ENCODE measurements around the gene LMO1. TPM values are rescaled to one million over a fixed set of nuclear protein-coding genes. Genes with fewer than 3 reads are reported as not detected.
A peak's percentile ranks its signal among the peaks of the same experiment; 100 is the strongest.

The LMO1 gene
- polyA plus RNA-seq, 1 of the 3 experiments (the other 2 are of a cell fraction): 0.12 TPM

DNA sequence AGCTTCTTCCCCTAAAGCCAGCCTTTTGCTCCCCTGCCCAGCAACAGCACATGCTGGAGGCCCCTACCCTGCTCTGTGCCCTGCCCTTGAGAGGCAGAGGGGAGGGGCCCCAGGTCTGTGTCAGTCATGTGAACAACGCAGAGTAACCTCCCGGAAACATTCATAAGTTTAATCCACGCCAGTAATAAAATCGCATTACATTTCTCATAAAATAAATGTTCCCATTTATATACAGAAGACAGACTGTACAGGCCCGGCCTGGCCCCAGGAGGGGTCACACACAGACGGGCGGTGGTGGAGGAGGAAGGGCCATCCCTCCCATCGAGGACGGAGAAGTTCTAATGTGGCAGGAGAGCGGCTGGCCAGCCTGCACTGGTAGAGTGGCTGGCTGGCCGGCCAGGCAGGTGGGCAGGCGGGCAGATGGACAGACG is 39.5 kb downstream of the LMO1 start:
- Histone ChIP-seq H3K4me3 (ENCODE audit: low read depth in 2 of 2, low read length in 1 of 2) (no peak overlapping the region), H3K4me1 (ENCODE audit: control insufficient read depth in 1 of 2, insufficient read depth in 2 of 2, low read depth in 1 of 2, low read length in 1 of 2) (peaks cover 0 to 52% of the 10 kb centered on the region in 2 experiments; a peak in 2 of 4 replicates), H3K27me3 (ENCODE audit: insufficient read depth) (no peaks in the 10 kb centered on the region), H3K9me3 (no peaks in the 10 kb centered on the region), H3K9ac (no peak overlapping the region), H3K36me3 (replicated peaks in 1 of 2; ENCODE audit: control insufficient read depth in 1 of 2, insufficient read depth in 2 of 2, low read length in 1 of 2) (no peaks in the 10 kb centered on the region), H2AFZ (ENCODE audit: low read depth) (no peak overlapping the region), H3K27ac (ENCODE audit: low read depth in 2 of 2, low read length in 1 of 2) (no peak overlapping the region; a peak in 1 of 4 replicates), H4K20me1 (ENCODE audit: insufficient read depth) (no peaks in the 10 kb centered on the region), H3K9me2 (no peaks in the 10 kb centered on the region), H3F3A (replicated peaks; ENCODE audit: insufficient read depth) (no peaks in the 10 kb centered on the region), H3K79me2 (ENCODE audit: insufficient read depth) (no peaks in the 10 kb centered on the region), H3K4me2 (no peak overlapping the region)
- 87% methylated on average over 13 of the region's 13 CpGs for WGBS (ENCODE audit: low lambda C conversion rate)
- POLR2A ChIA-PET: interaction anchor here (1.3 kb wide), 1 partner anchor 18 kb away, joined by 3 read pairs; no protein-coding TSS in a partner anchor
- TF ChIP-seq TCF12 (IDR thresholded peaks at IDR 0.05): no peak
- TF ChIP-seq NRF1 (IDR thresholded peaks at IDR 0.05; ENCODE audit: low read depth, low read length): no peak
- TF ChIP-seq RXRA (IDR thresholded peaks at IDR 0.05; ENCODE audit: borderline replicate concordance, low read depth): no peak
- no peak for TF ChIP-seq EZH2phosphoT487 (IDR thresholded peaks at IDR 0.05; ENCODE audit: borderline replicate concordance, low read depth)
- TF ChIP-seq YY1 (IDR thresholded peaks at IDR 0.05; ENCODE audit: low read depth): no peak
- TF ChIP-seq, protein P1, sequence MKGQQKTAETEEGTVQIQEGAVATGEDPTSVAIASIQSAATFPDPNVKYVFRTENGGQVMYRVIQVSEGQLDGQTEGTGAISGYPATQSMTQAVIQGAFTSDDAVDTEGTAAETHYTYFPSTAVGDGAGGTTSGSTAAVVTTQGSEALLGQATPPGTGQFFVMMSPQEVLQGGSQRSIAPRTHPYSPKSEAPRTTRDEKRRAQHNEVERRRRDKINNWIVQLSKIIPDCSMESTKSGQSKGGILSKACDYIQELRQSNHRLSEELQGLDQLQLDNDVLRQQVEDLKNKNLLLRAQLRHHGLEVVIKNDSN (IDR thresholded peaks at IDR 0.05; ENCODE audit: borderline replicate concordance, low read depth): no peak
- TF ChIP-seq FOXJ3 (CRISPR knock-in tag; IDR thresholded peaks at IDR 0.05): no peak
- TF ChIP-seq, protein P2, sequence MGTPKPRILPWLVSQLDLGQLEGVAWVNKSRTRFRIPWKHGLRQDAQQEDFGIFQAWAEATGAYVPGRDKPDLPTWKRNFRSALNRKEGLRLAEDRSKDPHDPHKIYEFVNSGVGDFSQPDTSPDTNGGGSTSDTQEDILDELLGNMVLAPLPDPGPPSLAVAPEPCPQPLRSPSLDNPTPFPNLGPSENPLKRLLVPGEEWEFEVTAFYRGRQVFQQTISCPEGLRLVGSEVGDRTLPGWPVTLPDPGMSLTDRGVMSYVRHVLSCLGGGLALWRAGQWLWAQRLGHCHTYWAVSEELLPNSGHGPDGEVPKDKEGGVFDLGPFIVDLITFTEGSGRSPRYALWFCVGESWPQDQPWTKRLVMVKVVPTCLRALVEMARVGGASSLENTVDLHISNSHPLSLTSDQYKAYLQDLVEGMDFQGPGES (IDR thresholded peaks at IDR 0.05; ENCODE audit: low read depth, low read length): no peak
- TF ChIP-seq CHD2 (IDR thresholded peaks at IDR 0.05; ENCODE audit: low read length, partially characterized antibody): no peak
- TF ChIP-seq TAF1 (IDR thresholded peaks at IDR 0.05; ENCODE audit: borderline replicate concordance, low read depth, low read length): no peak
- TF ChIP-seq GABPA (IDR thresholded peaks at IDR 0.05; ENCODE audit: low read depth): no peak
- no peak for TF ChIP-seq FOSL2 (IDR thresholded peaks at IDR 0.05; ENCODE audit: borderline replicate concordance, low read depth)
- TF ChIP-seq TEAD4 (IDR thresholded peaks at IDR 0.05; ENCODE audit: borderline replicate concordance, insufficient read depth): no peak
- no peak for TF ChIP-seq SIN3A (IDR thresholded peaks at IDR 0.05; ENCODE audit: borderline replicate concordance, low read depth, low read length)
- TF ChIP-seq FOXM1 (IDR thresholded peaks at IDR 0.05; ENCODE audit: low read depth): no peak
- no peak for TF ChIP-seq ELF1 (IDR thresholded peaks at IDR 0.05)
- DNase-seq: no peak
- CTCF ChIA-PET: interaction anchor here (0.7 to 19.6 kb wide), 8 partner anchors 12 to 1770 kb away, joined by 3 to 604 read pairs (median 4); partner anchors contain the start of gene LMO1

DNA sequence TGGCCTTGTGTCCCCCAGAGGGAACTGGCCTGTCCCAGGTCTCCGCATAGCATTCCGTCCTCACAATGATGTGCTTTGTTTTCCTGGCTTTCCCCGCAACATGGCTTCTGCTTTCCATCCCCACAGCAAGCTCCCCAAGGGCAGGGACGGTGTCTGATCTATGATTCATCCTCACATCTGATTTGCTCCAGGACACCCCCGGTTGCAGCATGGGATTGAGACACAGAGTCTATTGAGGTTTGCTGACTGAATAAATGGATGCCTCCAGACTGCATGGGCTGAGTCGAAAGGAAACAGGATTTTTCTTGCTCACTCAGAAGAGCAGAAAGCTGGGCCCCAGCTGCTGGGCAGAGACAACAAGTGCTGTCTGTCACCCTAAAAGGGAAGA is 40.2 kb downstream of the LMO1 start:
- CTCF ChIA-PET: interaction anchor here (0.7 to 19.6 kb wide), 7 partner anchors 15 to 1769 kb away, joined by 3 to 604 read pairs (median 5); partner anchors contain the start of gene LMO1
- TF ChIP-seq SMC3 (IDR thresholded peaks at IDR 0.05; ENCODE audit: low read depth, low read length) (no peak), NRF1 (IDR thresholded peaks at IDR 0.05; ENCODE audit: low read depth, low read length) (no peak), TEAD4 (IDR thresholded peaks at IDR 0.05; ENCODE audit: borderline replicate concordance, insufficient read depth) (no peak), RXRA (IDR thresholded peaks at IDR 0.05; ENCODE audit: borderline replicate concordance, low read depth) (no peak), CHD2 (IDR thresholded peaks at IDR 0.05; ENCODE audit: low read length, partially characterized antibody) (no peak), GATA2 (CRISPR knock-in tag; IDR thresholded peaks at IDR 0.05) (no peak)
- TF ChIP-seq, protein P3, sequence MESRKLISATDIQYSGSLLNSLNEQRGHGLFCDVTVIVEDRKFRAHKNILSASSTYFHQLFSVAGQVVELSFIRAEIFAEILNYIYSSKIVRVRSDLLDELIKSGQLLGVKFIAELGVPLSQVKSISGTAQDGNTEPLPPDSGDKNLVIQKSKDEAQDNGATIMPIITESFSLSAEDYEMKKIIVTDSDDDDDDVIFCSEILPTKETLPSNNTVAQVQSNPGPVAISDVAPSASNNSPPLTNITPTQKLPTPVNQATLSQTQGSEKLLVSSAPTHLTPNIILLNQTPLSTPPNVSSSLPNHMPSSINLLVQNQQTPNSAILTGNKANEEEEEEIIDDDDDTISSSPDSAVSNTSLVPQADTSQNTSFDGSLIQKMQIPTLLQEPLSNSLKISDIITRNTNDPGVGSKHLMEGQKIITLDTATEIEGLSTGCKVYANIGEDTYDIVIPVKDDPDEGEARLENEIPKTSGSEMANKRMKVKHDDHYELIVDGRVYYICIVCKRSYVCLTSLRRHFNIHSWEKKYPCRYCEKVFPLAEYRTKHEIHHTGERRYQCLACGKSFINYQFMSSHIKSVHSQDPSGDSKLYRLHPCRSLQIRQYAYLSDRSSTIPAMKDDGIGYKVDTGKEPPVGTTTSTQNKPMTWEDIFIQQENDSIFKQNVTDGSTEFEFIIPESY (IDR thresholded peaks at IDR 0.05; ENCODE audit: borderline replicate concordance, low read depth): no peak
- TF ChIP-seq, protein P2 (IDR thresholded peaks at IDR 0.05; ENCODE audit: low read depth, low read length): no peak
- TF ChIP-seq, protein P4, sequence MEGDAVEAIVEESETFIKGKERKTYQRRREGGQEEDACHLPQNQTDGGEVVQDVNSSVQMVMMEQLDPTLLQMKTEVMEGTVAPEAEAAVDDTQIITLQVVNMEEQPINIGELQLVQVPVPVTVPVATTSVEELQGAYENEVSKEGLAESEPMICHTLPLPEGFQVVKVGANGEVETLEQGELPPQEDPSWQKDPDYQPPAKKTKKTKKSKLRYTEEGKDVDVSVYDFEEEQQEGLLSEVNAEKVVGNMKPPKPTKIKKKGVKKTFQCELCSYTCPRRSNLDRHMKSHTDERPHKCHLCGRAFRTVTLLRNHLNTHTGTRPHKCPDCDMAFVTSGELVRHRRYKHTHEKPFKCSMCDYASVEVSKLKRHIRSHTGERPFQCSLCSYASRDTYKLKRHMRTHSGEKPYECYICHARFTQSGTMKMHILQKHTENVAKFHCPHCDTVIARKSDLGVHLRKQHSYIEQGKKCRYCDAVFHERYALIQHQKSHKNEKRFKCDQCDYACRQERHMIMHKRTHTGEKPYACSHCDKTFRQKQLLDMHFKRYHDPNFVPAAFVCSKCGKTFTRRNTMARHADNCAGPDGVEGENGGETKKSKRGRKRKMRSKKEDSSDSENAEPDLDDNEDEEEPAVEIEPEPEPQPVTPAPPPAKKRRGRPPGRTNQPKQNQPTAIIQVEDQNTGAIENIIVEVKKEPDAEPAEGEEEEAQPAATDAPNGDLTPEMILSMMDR (IDR thresholded peaks at IDR 0.05): no peak

More for the DNA sequence above, 40.2 kb downstream of the LMO1 start:
- Histone ChIP-seq H3K36me3 (replicated peaks in 1 of 2; ENCODE audit: control insufficient read depth in 1 of 2, insufficient read depth in 2 of 2, low read length in 1 of 2) (no peaks in the 10 kb centered on the region), H3K9me2 (no peaks in the 10 kb centered on the region), H4K20me1 (ENCODE audit: insufficient read depth) (no peaks in the 10 kb centered on the region), H2AFZ (ENCODE audit: low read depth) (no peak overlapping the region), H3K9me3 (no peaks in the 10 kb centered on the region), H3K27ac (ENCODE audit: low read depth in 2 of 2, low read length in 1 of 2) (peak overlapping the region in 1 of 2 experiments; percentile 6; a peak in 1 of 4 replicates), H3K4me3 (ENCODE audit: low read depth in 2 of 2, low read length in 1 of 2) (no peak overlapping the region), H3K4me1 (ENCODE audit: control insufficient read depth in 1 of 2, insufficient read depth in 2 of 2, low read depth in 1 of 2, low read length in 1 of 2) (peaks cover 0 to 48% of the 10 kb centered on the region in 2 experiments; a peak in 2 of 4 replicates), H3K4me2 (no peak overlapping the region), H3K9ac (no peak overlapping the region), H3F3A (replicated peaks; ENCODE audit: insufficient read depth) (no peaks in the 10 kb centered on the region), H3K27me3 (ENCODE audit: insufficient read depth) (no peaks in the 10 kb centered on the region), H3K79me2 (ENCODE audit: insufficient read depth) (no peaks in the 10 kb centered on the region)
- POLR2A ChIA-PET: interaction anchor here (1.3 kb wide), 1 partner anchor 17 kb away, joined by 3 read pairs; no protein-coding TSS in a partner anchor
- DNase-seq: no peak
- 64% methylated on average over 6 of the region's 6 CpGs for WGBS (ENCODE audit: low lambda C conversion rate)
